ENCODE data around the gene ABHD6. TPM values are rescaled to one million over a fixed set of nuclear protein-coding genes. Genes with fewer than 3 reads are reported as not detected.

ABHD6 gene
- total RNA-seq, 1 donor from 2014 or later, result 4.9 TPM

GRCh38 chr3:58291671-58292338 lies 54.2 kb downstream of the ABHD6 start:
- Mint-ChIP-seq H3K9me3 (peaks cover 4% of the 10 kb centered on the region), H3K36me3 (no peaks in the 10 kb centered on the region), H3K27ac (no peak overlapping the region), H3K27me3 (ENCODE audit: low read depth) (peaks cover 2% of the 10 kb centered on the region), H3K4me3 (no peak overlapping the region), H3K4me1 (no peaks in the 10 kb centered on the region)
- no peak for DNase-seq (ENCODE audit: low spot score in 2 of 2, unreplicated experiment in 2 of 2)
- TF ChIP-seq CTCF (IDR thresholded peaks at IDR 0.05; ENCODE audit: unreplicated experiment), result no peak

GRCh38 chr3:58292866-58293265 lies 55.3 kb downstream of the ABHD6 start:
- no peak for TF ChIP-seq CTCF (IDR thresholded peaks at IDR 0.05; ENCODE audit: unreplicated experiment)
- Mint-ChIP-seq H3K27ac (no peak overlapping the region), H3K9me3 (peaks cover 4% of the 10 kb centered on the region), H3K4me3 (no peak overlapping the region), H3K36me3 (no peaks in the 10 kb centered on the region), H3K4me1 (no peaks in the 10 kb centered on the region), H3K27me3 (ENCODE audit: low read depth) (peaks cover 2% of the 10 kb centered on the region)
- no peak for DNase-seq (ENCODE audit: low spot score in 2 of 2, unreplicated experiment in 2 of 2)

GRCh38 chr3:58293516-58293915 lies 55.9 kb downstream of the ABHD6 start:
- no peaks in the 10 kb centered on the region for H3K4me1 Mint-ChIP-seq

GRCh38 chr3:58296269-58296668 lies 58.7 kb downstream of the ABHD6 start:
- Mint-ChIP-seq H3K36me3 (no peaks in the 10 kb centered on the region), H3K9me3 (peaks cover 4% of the 10 kb centered on the region), H3K4me3 (no peak overlapping the region), H3K4me1 (no peaks in the 10 kb centered on the region), H3K27ac (no peak overlapping the region), H3K27me3 (ENCODE audit: low read depth) (peaks cover 18% of the 10 kb centered on the region)
- TF ChIP-seq CTCF (IDR thresholded peaks at IDR 0.05; ENCODE audit: unreplicated experiment), result no peak
- DNase-seq (ENCODE audit: low spot score in 2 of 2, unreplicated experiment in 2 of 2), result no peak

More at GRCh38 chr3:58293516-58293915, 55.9 kb downstream of the ABHD6 start:
- TF ChIP-seq CTCF (IDR thresholded peaks at IDR 0.05; ENCODE audit: unreplicated experiment), result no peak
- DNase-seq (ENCODE audit: low spot score in 2 of 2, unreplicated experiment in 2 of 2), result no peak
- H3K36me3 Mint-ChIP-seq, result no peaks in the 10 kb centered on the region
- H3K4me3 Mint-ChIP-seq, result no peak overlapping the region
- peaks cover 6% of the 10 kb centered on the region for H3K27me3 Mint-ChIP-seq (ENCODE audit: low read depth)
- no peak overlapping the region for H3K27ac Mint-ChIP-seq
- H3K9me3 Mint-ChIP-seq, result peaks cover 4% of the 10 kb centered on the region

- no peak for TF ChIP-seq CTCF (IDR thresholded peaks at IDR 0.05; ENCODE audit: unreplicated experiment)
- no peak overlapping the region for H3K4me3 Mint-ChIP-seq
- H3K36me3 Mint-ChIP-seq, result no peaks in the 10 kb centered on the region
- DNase-seq (ENCODE audit: low spot score in 2 of 2, unreplicated experiment in 2 of 2), result no peak
- peaks cover 24% of the 10 kb centered on the region for H3K27me3 Mint-ChIP-seq (ENCODE audit: low read depth)
- H3K27ac Mint-ChIP-seq, result no peak overlapping the region
- no peaks in the 10 kb centered on the region for H3K4me1 Mint-ChIP-seq
- H3K9me3 Mint-ChIP-seq, result peaks cover 4% of the 10 kb centered on the region
Observed at GRCh38 chr3:58296843-58297242, 59.3 kb downstream of the ABHD6 start.

All from mesothelial cell of epicardium (in vitro differentiated cells).